Measurements from ENCODE around the gene RAB30. TPM values are rescaled to one million over a fixed set of nuclear protein-coding genes. Genes with fewer than 3 reads are reported as not detected.

RAB30 gene
- total RNA-seq, 1 donor from 2014 or later = 10.3 TPM

GRCh38 chr11:83097429-83098075, 25.9 kb upstream of the RAB30 start:
- H3K36me3 Mint-ChIP-seq = no peaks in the 10 kb centered on the region
- H3K27ac Mint-ChIP-seq = no peak overlapping the region
- H3K9me3 Mint-ChIP-seq = no peaks in the 10 kb centered on the region
- no peaks in the 10 kb centered on the region for H3K27me3 Mint-ChIP-seq (ENCODE audit: low read depth)
- TF ChIP-seq, protein P1, sequence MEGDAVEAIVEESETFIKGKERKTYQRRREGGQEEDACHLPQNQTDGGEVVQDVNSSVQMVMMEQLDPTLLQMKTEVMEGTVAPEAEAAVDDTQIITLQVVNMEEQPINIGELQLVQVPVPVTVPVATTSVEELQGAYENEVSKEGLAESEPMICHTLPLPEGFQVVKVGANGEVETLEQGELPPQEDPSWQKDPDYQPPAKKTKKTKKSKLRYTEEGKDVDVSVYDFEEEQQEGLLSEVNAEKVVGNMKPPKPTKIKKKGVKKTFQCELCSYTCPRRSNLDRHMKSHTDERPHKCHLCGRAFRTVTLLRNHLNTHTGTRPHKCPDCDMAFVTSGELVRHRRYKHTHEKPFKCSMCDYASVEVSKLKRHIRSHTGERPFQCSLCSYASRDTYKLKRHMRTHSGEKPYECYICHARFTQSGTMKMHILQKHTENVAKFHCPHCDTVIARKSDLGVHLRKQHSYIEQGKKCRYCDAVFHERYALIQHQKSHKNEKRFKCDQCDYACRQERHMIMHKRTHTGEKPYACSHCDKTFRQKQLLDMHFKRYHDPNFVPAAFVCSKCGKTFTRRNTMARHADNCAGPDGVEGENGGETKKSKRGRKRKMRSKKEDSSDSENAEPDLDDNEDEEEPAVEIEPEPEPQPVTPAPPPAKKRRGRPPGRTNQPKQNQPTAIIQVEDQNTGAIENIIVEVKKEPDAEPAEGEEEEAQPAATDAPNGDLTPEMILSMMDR (IDR thresholded peaks at IDR 0.05; ENCODE audit: unreplicated experiment) = no peak
- DNase-seq (ENCODE audit: low spot score in 2 of 2, unreplicated experiment in 2 of 2) = no peak
- no peak overlapping the region for H3K4me3 Mint-ChIP-seq
- peaks cover 4% of the 10 kb centered on the region for H3K4me1 Mint-ChIP-seq

DNA sequence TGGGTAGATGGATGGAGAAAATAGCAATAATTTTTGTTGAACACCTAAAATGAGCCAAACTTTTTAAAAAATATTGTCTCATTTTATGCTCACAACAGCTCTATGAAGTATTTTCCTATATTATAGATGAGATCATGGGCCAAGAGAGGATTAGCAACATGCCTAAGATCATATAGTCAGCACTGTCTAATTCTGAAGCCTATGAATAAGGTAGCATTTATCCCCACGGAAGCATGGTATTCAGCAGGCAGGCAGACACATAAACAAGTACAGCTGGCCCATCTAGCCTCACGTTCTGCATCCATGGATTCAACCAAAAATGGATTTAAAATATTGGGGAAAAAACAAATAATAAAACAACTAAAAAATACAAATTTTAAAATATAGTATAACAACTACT, 21.9 kb upstream of the RAB30 start:
- DNase-seq (ENCODE audit: low spot score in 2 of 2, unreplicated experiment in 2 of 2) = no peak
- TF ChIP-seq, protein P1 (IDR thresholded peaks at IDR 0.05; ENCODE audit: unreplicated experiment) = no peak
- Mint-ChIP-seq H3K4me3 (no peak overlapping the region), H3K36me3 (no peaks in the 10 kb centered on the region), H3K4me1 (peaks cover 11% of the 10 kb centered on the region), H3K27ac (no peak overlapping the region), H3K27me3 (ENCODE audit: low read depth) (no peaks in the 10 kb centered on the region), H3K9me3 (no peaks in the 10 kb centered on the region)

DNA sequence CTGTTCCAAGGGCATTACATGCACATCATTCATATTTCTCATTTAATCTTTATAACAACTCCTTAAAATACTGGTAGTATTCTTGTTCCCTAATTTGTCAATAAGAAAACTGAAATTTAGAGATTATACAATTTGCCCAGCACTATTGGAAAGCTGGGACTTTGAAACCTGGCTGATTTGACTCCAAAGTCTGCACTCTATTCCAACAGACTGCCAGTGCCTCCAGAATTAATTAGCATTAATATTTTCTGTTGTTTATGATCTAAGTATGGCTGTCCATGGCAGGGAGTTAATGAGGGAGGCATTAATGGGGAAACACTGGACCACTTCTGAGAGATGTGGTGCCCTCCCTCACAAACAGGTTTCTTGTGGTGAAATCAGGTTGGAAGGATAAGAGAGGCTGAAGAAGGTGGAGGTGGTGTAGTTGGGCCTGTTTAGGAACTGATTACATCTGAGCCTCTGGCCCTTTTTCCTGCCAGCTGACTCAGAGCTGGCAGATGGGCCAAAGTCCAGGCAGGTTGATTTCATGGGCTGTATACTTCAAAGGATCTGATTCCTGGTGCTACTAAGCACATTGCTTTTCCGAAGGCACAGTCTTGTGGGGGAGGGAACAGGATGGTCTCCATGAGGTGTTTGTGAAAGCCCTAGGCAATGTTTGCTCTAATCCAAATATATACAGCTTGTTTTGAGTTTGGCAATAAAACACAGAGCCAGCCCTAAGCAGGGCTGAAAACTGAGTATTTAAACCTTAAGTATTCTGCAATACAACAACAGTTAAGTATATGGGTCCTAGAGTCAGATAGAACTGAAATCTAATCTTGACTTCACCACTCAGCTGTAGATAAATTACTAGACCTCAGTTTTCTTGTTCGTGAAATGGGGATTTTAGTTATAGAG, 21.0 kb upstream of the RAB30 start:
- H3K4me1 Mint-ChIP-seq = peaks cover 11% of the 10 kb centered on the region
- H3K9me3 Mint-ChIP-seq = no peaks in the 10 kb centered on the region
- TF ChIP-seq, protein P1 (IDR thresholded peaks at IDR 0.05; ENCODE audit: unreplicated experiment) = no peak
- no peaks in the 10 kb centered on the region for H3K27me3 Mint-ChIP-seq (ENCODE audit: low read depth)
- H3K4me3 Mint-ChIP-seq = no peak overlapping the region
- no peak overlapping the region for H3K27ac Mint-ChIP-seq
- no peaks in the 10 kb centered on the region for H3K36me3 Mint-ChIP-seq
- DNase-seq (ENCODE audit: low spot score in 2 of 2, unreplicated experiment in 2 of 2) = no peak

- H3K9me3 Mint-ChIP-seq = no peaks in the 10 kb centered on the region
- peaks cover 16% of the 10 kb centered on the region for H3K4me1 Mint-ChIP-seq
Measured at GRCh38 chr11:83088965-83089364, 17.3 kb upstream of the RAB30 start.

DNA sequence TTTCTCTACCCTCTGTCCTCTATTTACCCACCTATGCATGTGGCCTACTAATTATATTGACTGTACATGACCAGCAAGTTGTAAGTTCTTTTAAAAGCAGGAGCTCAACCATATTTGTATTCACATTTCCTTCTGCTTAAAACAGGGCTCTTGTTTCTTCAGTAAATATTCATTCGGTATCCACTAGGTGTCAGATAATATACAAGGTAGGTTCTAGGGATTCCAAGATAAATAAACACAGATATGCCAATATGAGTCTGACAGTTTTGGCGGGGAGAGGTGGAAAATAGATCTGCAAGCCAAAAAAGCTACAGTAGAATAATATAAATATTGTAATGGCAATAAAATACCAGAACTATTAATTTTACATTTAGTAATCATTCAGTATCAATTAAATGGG, 15.3 kb upstream of the RAB30 start:
- TF ChIP-seq, protein P1 (IDR thresholded peaks at IDR 0.05; ENCODE audit: unreplicated experiment) = no peak
- no peak overlapping the region for H3K27ac Mint-ChIP-seq
- no peaks in the 10 kb centered on the region for H3K36me3 Mint-ChIP-seq
- H3K27me3 Mint-ChIP-seq (ENCODE audit: low read depth) = no peaks in the 10 kb centered on the region
- H3K4me1 Mint-ChIP-seq = peaks cover 11% of the 10 kb centered on the region
- H3K4me3 Mint-ChIP-seq = no peak overlapping the region
- H3K9me3 Mint-ChIP-seq = no peaks in the 10 kb centered on the region
- no peak for DNase-seq (ENCODE audit: low spot score in 2 of 2, unreplicated experiment in 2 of 2)

More at GRCh38 chr11:83088965-83089364, 17.3 kb upstream of the RAB30 start:
- no peak overlapping the region for H3K4me3 Mint-ChIP-seq
- H3K36me3 Mint-ChIP-seq = no peaks in the 10 kb centered on the region
- TF ChIP-seq, protein P1 (IDR thresholded peaks at IDR 0.05; ENCODE audit: unreplicated experiment) = no peak
- H3K27ac Mint-ChIP-seq = no peak overlapping the region
- H3K27me3 Mint-ChIP-seq (ENCODE audit: low read depth) = no peaks in the 10 kb centered on the region
- no peak for DNase-seq (ENCODE audit: low spot score in 2 of 2, unreplicated experiment in 2 of 2)
